Hematopoietic multipotent progenitor cell treated with erythropoietin and hydrocortisone succinate and interleukin-3 and kit ligand, for 17 days (in vitro differentiated cells): ENCODE measurements around the gene CRYAB.
A peak's percentile ranks its signal among the peaks of the same experiment; 100 is the strongest.
"Not testable (repeated sequence)": the region's sequence is repeated elsewhere in the genome, so short reads cannot be mapped to it uniquely, and the experiment has no call there.

Experiments used
- DNase-seq: peaks from one replicate; pipeline ENCODE4 v3.0.0-alpha.2; 2015; ENCODE audit warnings: low spot score

CRYAB gene

DNA sequence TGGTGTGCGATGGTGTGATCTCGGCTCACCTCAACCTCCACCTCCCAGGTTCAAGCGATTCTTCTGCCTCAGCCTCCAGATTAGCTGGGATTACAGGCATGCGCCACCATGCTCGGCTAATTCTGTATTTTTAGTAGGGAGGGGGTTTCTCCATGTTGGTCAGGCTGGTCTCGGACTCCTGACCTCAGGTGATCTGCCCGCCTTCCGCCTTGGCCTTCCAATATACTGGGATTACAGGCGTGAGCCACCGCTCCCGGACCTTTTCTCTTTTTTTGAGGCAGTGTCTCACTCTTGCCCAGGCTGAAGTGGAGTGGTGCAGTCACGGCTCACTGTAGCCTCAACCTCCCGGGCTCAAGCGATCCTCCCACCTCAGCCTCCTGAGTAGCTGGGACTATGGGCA is 21.6 kb upstream of the CRYAB start:
- DNase-seq, result not testable (repeated sequence)

DNA sequence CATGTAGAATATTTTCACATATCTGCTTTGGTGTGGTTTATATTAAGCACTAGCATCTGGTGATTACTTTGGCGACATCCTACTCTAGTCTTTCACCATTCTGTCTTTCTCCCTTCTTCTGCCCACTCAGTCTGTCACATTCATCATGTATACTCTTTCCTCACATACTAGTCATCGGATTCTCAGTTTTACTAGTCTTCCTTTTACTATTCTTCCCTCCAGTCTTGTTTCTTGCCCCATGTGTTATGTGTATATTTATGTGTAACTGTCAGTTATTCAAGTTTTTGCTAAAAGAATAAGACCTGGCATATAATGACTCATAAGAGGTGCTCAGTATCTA is 21.0 kb upstream of the CRYAB start:
- no peak for DNase-seq

DNA sequence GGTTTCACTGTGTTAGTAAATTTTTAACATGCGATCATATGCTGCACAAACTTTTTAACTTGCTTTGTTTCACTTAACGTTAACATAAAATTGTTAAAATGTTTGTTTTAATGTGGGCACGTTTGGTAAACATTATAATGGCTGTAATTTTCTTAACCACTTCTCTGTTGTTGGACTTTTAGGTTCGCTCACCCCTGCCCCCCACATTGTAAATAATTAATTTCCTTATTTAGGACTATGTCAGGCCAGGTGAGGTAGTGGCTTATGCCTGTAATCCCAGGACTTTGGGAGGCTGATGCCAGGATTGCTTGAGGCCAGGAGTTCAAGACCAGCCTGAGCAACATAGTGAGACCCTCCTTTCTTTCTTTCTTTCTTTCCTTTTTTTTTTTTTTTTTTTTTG is 18.9 kb upstream of the CRYAB start:
- no peak for DNase-seq

DNA sequence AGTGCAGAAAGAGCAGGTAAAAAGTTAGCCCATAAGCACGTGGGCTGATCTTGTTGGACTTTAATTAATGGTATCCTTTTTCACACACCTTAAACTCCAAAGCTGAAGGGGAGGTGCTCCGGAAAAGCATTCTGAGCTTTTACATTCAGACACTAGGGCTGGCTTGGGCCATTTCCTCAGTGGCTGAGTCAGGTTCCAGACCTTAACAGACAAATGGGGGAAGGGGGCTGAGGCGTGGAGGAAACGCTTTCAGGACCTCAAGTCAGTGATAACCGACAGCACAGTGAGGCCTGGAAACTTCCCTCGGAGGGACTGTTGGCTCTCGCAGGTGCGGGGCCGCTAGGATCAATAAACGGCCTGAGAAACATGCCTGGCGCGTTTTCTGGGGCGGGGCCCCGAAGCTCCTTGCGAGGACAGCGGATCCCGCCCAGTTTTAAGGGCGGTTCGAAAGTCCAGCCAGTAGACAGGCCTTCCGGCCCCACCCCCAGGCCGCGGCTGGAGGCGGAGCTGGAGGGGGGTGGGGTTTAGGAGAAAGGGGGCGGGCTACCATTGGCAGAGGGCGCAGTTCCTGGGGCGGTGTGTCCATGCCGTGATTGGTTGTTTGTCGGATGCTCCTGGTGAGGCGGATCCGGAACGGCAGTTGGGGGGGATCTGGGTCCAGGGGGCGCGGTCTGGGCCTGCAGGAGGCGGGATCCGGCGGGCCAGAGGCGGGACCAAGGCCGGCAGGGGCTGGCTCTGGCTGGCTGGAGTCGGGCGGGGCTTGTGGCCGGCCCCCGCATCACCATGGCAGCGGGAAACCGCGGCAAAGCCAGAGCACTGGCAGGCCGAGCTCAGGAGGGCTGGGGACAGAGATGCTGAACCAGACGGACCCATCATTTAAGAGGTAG is 15.2 kb upstream of the CRYAB start:
- peak; percentile 95 for DNase-seq

DNA sequence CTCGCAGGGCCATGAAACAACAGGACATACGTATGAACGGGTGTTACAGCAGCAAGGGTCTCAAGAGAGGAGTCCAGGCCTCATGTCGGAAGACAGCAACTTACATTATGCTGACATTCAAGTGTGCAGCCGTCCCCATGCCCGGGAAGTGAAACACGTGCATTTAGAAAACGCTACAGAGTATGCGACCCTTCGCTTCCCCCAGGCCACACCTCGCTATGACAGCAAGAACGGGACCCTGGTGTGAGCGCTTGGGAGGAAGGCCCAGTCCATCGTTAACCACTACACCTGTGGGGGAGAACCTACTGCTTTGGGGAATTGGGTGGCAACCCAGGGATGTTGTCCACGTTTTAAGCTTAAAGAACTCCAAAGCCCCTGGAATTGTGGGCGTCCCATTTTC is 14.4 kb upstream of the CRYAB start:
- no peak for DNase-seq

DNA sequence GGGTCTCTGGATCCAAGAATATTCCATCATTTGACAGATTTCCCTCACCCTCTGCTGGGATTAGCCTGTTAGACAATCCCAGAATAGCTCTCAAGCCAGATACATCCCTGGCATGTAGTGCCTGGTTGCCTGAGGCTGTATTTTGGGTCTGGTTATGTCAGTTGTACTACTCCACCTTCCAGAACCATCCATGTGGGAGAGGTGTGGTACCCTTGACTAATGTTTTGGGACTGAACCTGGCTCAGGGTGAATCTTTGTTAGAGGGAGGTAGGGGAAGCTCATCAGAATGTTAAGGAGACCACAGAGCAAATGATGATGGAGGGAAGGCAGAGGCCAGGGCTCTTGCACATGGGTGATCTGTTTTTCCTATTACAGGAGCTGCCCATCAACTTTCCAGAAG is 12.4 kb upstream of the CRYAB start:
- no peak for DNase-seq

DNA sequence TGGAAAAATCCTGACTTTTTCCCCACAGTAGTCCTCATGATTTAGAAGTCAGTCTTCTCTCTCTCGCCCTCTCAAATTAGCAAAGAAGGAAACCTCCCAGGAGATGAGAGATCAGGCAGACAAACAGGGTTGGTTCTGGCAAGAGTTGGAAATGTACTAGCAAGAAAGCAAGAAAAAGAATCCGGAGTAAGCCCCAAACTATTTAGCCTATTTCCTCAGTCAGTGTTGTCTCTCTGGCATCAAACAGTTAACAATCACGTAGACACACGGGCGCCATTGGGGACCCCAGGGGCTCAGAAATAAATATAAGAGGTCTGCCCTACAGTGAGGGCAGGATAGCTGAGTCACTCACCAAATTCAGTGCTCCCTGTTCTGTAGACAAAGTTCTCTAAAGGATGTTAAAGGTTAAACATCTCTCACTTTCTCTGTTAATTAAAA is 11.8 kb upstream of the CRYAB start:
- DNase-seq, result no peak

DNA sequence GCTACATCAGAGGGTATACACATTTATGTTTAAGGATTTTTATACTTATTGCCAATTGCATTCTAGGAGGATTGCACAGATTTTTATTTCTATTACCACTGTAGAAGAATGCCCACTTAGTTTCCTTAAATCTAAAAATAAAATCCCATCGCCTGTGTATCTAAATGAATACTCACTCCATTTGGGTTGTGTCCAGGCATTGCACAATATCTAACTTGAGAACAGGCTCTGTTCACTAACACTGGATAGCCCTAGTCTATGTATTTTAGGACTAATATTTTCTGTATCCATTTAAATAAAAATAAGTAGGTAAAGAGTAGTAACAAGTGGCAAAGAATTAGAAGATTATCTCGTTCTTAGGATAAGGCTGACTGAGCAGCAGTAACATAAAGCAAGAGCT is 11.2 kb upstream of the CRYAB start:
- DNase-seq, result no peak

DNA sequence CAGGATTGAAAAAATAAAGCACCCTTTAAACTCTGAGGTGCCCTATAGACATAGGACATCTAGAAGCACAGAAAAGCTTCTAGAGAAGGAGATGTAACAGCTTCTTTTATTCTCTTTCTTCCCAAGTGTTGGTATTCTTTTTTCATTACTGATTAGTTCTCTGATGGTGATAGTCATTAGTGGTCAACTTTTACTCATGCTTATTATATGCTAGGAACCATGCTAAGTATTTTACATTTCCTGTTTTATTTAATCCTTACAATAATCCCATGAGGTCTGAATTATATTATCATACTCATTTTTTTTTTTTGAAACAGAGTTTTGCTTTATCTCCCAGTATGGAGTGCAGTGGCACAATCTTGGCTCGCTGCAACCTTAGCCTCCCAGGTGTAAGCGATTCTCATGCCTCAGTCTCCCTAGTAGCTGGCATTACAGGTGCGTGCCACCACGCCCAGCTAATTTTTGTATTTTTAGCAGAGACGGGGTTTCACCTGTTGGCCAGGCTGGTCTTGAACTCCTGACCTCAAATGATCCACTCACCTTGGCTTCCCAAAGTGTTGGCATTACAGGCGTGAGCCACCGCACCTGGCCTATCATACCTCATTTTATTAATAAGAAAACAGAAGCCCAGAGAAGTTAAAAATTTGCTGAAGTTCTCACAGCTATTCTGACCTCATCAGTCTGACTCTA is 10.1 kb upstream of the CRYAB start:
- no peak for DNase-seq

DNA sequence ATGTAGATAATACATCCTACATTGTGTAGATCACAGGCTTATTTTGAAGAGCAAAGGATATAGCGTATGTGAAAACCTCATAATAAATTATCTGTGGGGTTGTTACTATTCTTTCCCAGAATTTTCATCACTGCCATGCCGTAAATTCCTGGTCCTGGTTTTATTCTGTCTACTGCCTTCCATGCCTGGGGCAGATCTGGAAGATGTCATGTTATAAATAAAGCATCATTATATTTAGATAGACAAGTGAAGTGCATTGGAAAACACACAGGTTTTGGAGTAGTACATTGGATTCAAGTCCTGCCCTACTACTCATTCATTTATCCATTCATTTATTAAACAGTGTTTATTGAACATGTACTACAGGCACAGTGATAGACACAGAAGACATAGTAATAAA is 9.3 kb upstream of the CRYAB start:
- no peak for DNase-seq

DNA sequence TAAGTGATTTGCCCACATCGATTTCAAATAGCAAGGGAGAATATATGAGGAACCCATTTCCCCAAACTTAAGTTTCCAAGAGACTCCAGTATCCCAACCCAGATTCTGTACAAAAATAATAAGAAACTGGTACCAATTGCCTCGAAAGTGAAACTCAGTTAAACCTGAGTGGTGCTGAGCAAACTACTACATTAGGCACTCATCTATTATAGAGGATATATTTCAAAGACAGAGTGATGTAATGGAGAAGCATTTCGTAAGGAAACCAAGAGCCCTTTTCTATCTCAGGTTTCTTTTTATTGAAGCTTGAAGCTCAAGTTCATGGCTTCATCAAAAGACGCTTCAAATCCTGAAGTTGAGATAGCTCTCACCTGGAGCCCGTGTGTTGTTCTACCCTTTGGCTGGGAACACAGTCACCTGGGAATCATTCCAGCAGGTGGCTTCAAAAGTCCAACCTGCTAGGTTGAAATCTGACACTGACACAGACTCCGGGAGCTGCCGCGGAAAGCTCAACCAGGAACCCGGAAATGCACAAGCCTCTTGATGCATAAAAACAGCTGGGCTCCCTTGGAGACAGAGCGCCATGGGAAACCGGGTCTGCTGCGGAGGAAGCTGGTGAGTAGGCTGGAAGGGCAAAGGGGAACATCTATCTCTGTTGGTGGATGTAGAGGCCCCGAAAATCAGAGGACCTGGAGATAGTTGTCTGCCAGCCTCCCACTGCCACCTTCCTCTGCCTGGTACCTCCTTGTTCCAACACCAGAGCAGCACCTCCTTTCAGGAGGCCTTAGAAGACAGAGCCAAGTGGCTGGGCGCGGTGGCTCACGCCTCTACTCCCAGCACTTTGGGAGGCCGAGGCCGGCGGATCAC is 7.1 kb upstream of the CRYAB start, which contains the start of gene C11orf52:
C11orf52 (plus strand) TSS at position 524 of the 867 bp plus-strand sequence; CDS start at position 584, 60 bp downstream.
- no peak for DNase-seq

DNA sequence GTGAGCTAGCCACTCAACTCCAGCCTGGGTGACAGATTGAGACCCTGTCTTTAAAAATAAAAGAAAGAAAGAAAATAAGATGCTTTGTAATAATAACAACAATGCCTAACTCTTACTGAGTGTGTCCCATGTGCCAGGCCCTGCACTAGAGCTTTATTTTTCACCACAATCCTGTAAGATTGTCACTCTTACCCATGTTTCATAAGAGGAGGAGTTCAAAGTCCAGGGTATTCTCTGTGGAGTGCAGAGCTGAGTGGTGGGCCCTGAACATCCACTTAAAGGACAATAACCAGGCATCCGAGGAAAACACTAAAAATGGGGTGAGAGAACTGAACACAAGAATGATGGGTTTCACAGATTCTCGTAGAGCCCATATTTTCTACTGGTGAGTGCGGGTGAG is 6.2 kb upstream of the CRYAB start:
- DNase-seq, result no peak

DNA sequence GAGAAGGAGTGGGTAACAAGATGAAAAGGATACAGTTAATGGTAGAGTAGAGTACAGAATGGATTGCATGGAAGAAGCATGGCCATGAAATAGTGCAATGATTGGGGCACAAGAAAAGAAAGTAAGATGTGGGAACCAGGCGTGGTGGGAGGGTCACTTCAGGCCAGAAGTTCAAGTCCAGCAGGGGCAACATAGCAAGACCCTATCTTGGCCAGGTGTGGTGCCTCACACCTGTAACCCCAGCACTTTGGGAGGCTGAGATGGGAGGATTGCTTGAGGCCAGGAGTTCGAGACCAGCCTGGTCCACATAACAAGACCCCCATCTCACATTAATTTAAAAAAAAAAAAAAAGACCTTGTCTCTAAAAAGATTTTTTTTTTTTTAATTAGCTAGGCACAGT is 5.7 kb upstream of the CRYAB start:
- DNase-seq, result no peak

DNA sequence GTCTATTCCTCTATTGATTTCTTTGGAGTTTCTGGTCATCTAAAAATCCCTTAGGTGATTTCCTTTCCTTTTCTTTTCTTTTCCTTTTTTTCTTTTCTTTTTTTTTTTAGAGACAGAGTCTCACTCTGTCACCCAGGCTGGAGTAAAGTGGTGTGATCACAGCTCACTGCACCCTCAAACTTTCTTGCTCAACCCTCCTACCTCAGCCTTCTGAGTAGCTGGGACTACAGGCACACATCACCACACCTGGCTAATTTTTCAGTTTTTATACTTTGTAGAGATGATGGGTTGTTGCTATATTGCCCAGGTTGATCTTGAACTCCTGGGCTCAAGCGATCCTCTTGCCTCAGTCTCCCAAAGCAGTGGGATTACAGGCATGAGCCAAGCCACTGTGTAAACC is 5.2 kb upstream of the CRYAB start:
- no peak for DNase-seq

DNA sequence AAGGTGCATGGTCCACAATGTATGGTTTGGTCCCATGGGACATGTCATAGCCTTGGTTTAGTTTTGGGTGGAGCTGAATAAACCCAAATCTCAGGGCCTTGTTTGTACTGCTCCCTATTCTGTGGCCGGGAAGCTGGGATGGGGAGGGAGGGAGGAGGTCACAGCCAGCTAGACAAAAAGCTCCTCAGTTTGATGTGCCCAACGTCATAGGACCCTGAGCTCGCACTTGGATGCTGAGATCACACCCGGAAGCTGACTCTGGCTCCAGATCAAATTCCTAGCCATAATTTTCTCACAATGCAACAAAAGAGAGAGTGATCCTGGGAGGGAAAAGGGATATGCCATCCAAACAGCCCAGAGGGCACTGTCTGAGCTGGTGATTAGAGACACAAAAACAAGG is 2.4 kb upstream of the CRYAB start:
- DNase-seq, result no peak

DNA sequence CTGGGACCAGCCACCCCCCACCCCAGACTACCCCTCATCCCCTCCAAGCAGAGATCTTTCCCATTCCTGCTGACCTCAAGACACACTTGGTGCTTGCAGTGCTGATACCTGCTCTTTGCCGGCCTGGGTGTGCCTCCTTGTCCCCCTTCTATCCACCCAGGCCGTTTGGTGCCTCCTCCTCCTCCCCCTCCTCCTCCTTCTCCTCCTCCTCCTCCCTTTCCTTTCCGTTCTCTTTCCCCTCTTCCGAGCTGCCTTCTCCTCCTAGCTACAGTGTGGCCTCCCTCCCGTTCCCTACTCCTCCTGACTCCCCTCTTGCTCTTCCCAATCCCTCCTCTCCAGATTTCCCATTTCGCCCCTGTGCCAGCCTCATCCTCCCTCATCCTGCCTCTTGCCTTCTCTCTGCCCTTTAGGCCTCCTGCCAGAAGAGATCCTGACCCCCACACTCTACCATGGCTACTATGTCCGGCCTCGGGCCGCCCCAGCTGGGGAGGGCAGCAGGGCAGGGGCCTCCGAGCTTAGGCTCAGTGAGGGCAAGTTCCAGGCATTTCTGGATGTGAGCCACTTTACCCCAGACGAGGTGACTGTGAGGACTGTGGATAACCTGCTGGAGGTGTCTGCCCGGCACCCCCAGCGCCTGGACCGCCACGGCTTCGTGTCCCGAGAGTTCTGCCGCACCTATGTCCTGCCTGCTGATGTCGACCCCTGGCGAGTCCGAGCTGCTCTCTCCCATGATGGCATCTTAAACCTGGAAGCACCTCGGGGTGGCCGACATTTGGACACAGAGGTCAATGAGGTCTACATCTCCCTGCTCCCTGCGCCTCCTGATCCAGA is 1.7 kb upstream of the CRYAB start:
- no peak for DNase-seq

DNA sequence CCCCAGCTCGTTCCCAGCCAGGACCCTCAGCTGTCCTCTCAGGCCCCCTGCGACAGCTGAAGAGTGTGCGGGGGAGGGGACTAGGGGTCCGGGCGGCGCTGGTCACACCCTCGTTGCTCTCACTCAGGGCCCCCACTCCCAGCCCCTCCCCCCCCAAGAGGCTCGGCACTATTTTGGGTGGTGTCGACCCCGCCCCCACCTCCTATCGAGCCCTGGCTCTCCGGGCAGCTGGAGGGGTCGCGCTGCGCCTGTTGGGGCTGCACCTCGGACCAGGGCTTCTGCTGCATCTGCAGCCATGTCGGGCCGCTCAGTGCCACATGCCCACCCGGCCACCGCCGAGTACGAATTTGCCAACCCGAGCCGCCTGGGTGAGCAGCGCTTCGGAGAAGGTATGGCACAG is 965 bp upstream of the CRYAB start, which contains the start of gene HSPB2:
HSPB2 (plus strand) TSS at position 200 of the 400 bp plus-strand sequence; CDS start at position 296, 96 bp downstream.
- DNase-seq, result no peak

DNA sequence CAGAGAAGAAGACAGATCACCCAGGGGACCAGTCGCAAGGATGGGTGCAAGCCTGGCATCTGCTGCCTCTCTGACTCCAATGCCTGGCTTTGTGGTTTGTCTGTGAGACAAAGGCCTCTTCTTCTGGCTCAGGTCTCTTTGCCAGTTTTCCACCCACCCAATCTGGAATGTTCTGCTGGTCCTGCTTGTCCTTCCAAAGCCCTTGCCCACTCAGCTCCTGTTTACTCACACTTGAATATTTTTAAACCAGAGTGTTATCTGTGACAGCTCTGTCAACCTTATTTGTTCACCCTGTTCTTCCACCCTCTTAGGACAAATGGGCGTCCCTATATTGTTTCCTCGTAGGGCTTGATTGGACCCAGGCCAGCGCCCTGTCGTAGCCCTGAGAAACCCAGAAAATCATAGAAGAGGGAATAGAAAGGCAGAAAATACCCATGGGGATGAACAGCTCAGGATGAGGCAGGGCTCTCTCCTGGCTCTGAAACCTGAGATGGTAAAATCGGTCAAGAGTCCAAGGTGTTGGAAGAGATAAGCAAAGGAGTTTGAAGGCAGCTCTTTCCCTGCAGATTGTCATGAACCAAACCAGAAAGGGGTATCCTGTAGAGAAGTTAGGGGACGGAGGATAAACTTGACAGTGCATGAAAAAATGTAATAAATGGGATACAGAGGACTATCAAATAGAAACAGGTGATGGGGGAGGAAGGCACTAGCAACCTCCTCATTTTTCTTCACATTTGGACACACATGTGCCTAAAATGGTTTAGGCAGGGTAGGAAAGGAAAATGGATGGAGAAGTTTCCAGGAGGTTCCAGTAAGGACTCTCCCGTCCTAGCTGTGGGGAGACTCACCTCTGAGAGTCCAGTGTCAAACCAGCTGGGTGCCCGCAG is 651 bp downstream of the CRYAB start:
- no peak for DNase-seq

DNA sequence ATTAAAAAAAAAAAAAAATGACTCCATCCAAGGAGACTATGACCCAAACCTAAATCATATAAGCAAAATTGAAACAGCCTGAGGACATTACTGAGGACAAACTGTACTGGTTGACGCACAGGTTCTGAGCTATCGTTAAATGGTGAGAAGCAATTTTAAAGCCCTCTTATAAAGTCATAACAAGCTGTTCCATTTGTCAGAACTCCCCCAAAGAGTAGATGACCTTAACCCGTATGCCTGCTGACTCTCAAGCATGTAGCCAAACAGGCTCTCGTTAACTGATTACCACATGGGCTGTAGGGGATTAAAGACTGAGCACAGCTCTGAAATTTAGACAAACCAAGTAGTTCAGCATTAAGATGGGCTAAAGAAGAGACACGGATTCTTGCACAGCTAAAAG is 2.2 kb downstream of the CRYAB start:
- DNase-seq, result no peak

DNA sequence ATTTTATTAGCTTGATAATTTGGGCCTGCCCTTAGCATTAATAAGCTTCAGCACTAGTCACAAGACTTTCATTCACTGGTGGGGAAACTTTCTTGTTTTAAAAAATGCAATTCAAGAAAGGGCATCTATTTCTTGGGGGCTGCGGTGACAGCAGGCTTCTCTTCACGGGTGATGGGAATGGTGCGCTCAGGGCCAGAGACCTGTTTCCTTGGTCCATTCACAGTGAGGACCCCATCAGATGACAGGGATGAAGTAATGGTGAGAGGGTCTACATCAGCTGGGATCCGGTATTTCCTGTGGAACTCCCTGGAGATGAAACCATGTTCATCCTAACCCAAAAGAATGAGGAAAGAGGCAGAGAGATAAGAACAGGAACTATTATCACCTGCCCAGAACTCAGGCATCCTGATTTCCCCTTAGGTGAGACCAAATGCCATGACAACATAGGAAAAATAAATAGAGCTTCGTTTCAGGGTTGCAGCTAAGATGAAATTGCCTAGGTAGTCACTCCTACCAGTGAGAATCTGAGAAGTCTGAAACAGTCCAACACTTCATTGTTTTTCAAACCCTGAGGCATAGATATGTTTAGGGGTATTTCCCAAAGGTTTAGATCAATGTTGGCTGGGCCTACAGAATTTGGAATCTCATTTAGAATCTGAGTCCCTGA is 2.8 kb downstream of the CRYAB start:
- no peak for DNase-seq
